Panc1 (cell line): Measurements from ENCODE around the gene ATE1. TPM values are rescaled to one million over a fixed set of nuclear protein-coding genes. Genes with fewer than 3 reads are reported as not detected.
A peak's percentile ranks its signal among the peaks of the same experiment; 100 is the strongest.

ENCODE experiments used
- ATAC-seq: fragments of 200-7000 bp; cut with Tn5 transposase; 2 replicates; pipeline ENCODE4 v1.9.1; 2020; ENCODE audit warnings: mild to moderate bottlenecking, moderate library complexity
- BruUV-seq: library from RNA; stranded (reverse); fragments of 400-500 nt; replicated peaks from 2 replicates; lab custom pipeline; 2021; lab: Mats Ljungman, UMichigan
- CTCF ChIA-PET: fragments of 300-600 bp; sonication (Branson Sonifier 250); formaldehyde crosslinking; loops from one replicate; lab custom pipeline; 2022; ENCODE audit warnings: antibody characterized with exemption; lab: Charles Lee
- POLR2A ChIA-PET: fragments of 300-600 bp; sonication (Branson Sonifier 250); formaldehyde crosslinking; loops from one replicate; lab custom pipeline; 2022; ENCODE audit warnings: antibody characterized with exemption; lab: Charles Lee
- DNase-seq: peaks from one replicate; pipeline ENCODE4 v3.0.0-alpha.2; 2010; ENCODE audit warnings: low read depth, low spot score
- H3K27ac ChIP-seq: 2 replicates; pipeline ENCODE4 v1.5.1; 2011; ENCODE audit warnings: mild to moderate bottlenecking, low read length, inconsistent platforms
- H3K27me3 ChIP-seq: fragments of 200-500 bp; sonication (Bioruptor generic); 2 replicates; pipeline ENCODE4 v1.6.0; 2014; ENCODE audit warnings: low read length, inconsistent platforms; ENCODE audit not compliant: control insufficient read depth, insufficient read depth
- H3K36me3 ChIP-seq: fragments of 200-500 bp; sonication (Bioruptor generic); 2 replicates; pipeline ENCODE4 v1.5.1; 2014; ENCODE audit warnings: inconsistent platforms, mild to moderate bottlenecking, low read length, moderate library complexity; ENCODE audit not compliant: control insufficient read depth, insufficient read depth
- H3K4me1 ChIP-seq: 2 replicates; pipeline ENCODE4 v1.5.1; 2011; ENCODE audit warnings: inconsistent platforms, mild to moderate bottlenecking, low read length, moderate library complexity; ENCODE audit not compliant: control insufficient read depth, insufficient read depth
- H3K4me3 ChIP-seq, 2 experiments: 2 replicates each; pipeline ENCODE4 v1.5.1; 2011 to 2012; ENCODE audit warnings: low read depth in 2 of 2, low read length in 2 of 2, mild to moderate bottlenecking in 2 of 2, inconsistent platforms in 1 of 2, moderate library complexity in 1 of 2
- H3K9me3 ChIP-seq: fragments of 200-500 bp; sonication (Bioruptor generic); 2 replicates; pipeline ENCODE4 v1.5.1; 2014; ENCODE audit warnings: low read depth, mild to moderate bottlenecking, inconsistent platforms, low read length, moderate library complexity; ENCODE audit not compliant: control insufficient read depth, insufficient read depth
- CTCF ChIP-seq: fragments of 450-650 bp; IDR thresholded peaks from 2 replicates; pipeline ENCODE4 v1.5.1; 2017; ENCODE audit warnings: mild to moderate bottlenecking
- POLR2AphosphoS5 ChIP-seq: IDR thresholded peaks from 2 replicates; pipeline ENCODE4 v1.6.1; 2012; ENCODE audit warnings: mild to moderate bottlenecking, low read depth, low read length, moderate library complexity
- REST ChIP-seq, 2 experiments: IDR thresholded peaks; 2 replicates each; pipeline ENCODE4 v1.6.1; 2011 to 2012; ENCODE audit warnings: low read depth in 2 of 2, control low read depth in 1 of 2, low read length in 1 of 2, mild to moderate bottlenecking in 1 of 2, moderate library complexity in 1 of 2; ENCODE audit not compliant: insufficient read depth in 1 of 2
- SIN3A ChIP-seq: IDR thresholded peaks from 2 replicates; pipeline ENCODE4 v1.6.1; 2012; ENCODE audit warnings: low read depth, mild to moderate bottlenecking, low read length, moderate library complexity, borderline replicate concordance; ENCODE audit not compliant: insufficient read depth
- TCF7L2 ChIP-seq: IDR thresholded peaks from 2 replicates; pipeline ENCODE4 v1.6.1; 2011; ENCODE audit warnings: mild to moderate bottlenecking, low read depth, low read length, inconsistent platforms
- in situ Hi-C: cut with HindIII; loops from 2 replicates; pipeline ENCODE4 v1.10.0; 2016; ENCODE audit warnings: low sequenced_read_pairs, low pct_unique_long_range_greater_than_20kb
- intact Hi-C: fragments of 100-400 bp; cut with micrococcal nuclease; formaldehyde crosslinking; loops from one replicate; pipeline ENCODE4 v1.10.0; 2022; ENCODE audit not compliant: unreplicated experiment
- total RNA-seq: library from RNA; stranded (reverse); gene quantifications from one replicate; pipeline ENCODE4 v1.2.1, GENCODE V29; 2021; ENCODE audit not compliant: unreplicated experiment

ATE1 gene
- total RNA-seq, 1 experiment from 2014 or later, result 45.5 TPM

GRCh38 chr10:121886997-121887622, 40.7 kb downstream of the ATE1 start:
- Histone ChIP-seq H3K9me3 (no peaks in the 10 kb centered on the region), H3K27me3 (no peaks in the 10 kb centered on the region), H3K36me3 (no peaks in the 10 kb centered on the region; the same call in 1 of the 2 replicates), H3K4me3 (no peak overlapping the region), H3K27ac (no peak overlapping the region), H3K4me1 (no peaks in the 10 kb centered on the region)
- ATAC-seq (peak; percentile 97), DNase-seq (peak; percentile 48)
- ChIA-PET CTCF (interaction anchor here (0.6 to 1.1 kb wide), 9 partner anchors 14 to 546 kb away, joined by 3 to 9 read pairs (median 5); partner anchors contain the start of gene NSMCE4A), POLR2A (interaction anchor here (0.6 kb wide), 1 partner anchor 84 kb away, joined by 5 read pairs; no protein-coding TSS in a partner anchor)
- no TSS peak for BruUV-seq
- in situ Hi-C loops, result no loop called here
- intact Hi-C loops, result loop anchor here (2.0 kb wide), 1 partner anchor 944 kb away; no protein-coding TSS in a partner anchor
- TF ChIP-seq SIN3A, result no peak
- no peak for TF ChIP-seq POLR2AphosphoS5
- TF ChIP-seq TCF7L2, result peak; percentile 79
- TF ChIP-seq CTCF, result peak; percentile 94

GRCh38 chr10:121886181-121886580, 41.6 kb downstream of the ATE1 start:
- in situ Hi-C loops (no loop called here), intact Hi-C loops (loop anchor here (2.0 kb wide), 1 partner anchor 943 kb away; no protein-coding TSS in a partner anchor)
- no peak for ATAC-seq
- no peak for DNase-seq
- BruUV-seq, result no TSS peak
- Histone ChIP-seq H3K27ac (no peak overlapping the region), H3K4me3 (no peak overlapping the region), H3K36me3 (no peaks in the 10 kb centered on the region; the same call in 1 of the 2 replicates), H3K27me3 (no peaks in the 10 kb centered on the region), H3K9me3 (no peaks in the 10 kb centered on the region), H3K4me1 (no peaks in the 10 kb centered on the region)
- ChIA-PET CTCF (interaction anchor here (0.6 to 1.1 kb wide), 2 partner anchors 15 to 547 kb away, joined by 5 read pairs; no protein-coding TSS in a partner anchor), POLR2A (no interaction called here)
- TF ChIP-seq SIN3A (no peak), CTCF (no peak), POLR2AphosphoS5 (no peak), TCF7L2 (no peak), REST (IDR thresholded peaks at IDR 0.05; ENCODE audit: insufficient read depth in 1 of 2, low read depth in 2 of 2, low read length in 1 of 2) (no peak)
